Measurements from ENCODE around the gene METTL21C.

The METTL21C gene

GRCh38 chr13:102694937-102695336, at the start of gene METTL21C:
TSS of gene METTL21C (minus strand) at chr13:102695044. CDS start at chr13:102694498, 546 bp downstream.
- TF ChIP-seq RAD21 (IDR thresholded peaks at IDR 0.05; ENCODE audit: low read depth) = no peak
- TF ChIP-seq EP300 (IDR thresholded peaks at IDR 0.05; ENCODE audit: borderline replicate concordance) = no peak
- TF ChIP-seq TCF12 (IDR thresholded peaks at IDR 0.05; ENCODE audit: low read depth) = no peak
- no peak for TF ChIP-seq TEAD4 (IDR thresholded peaks at IDR 0.05)
- no peak for TF ChIP-seq NFIC (IDR thresholded peaks at IDR 0.05)
- no peak for TF ChIP-seq EGR1 (IDR thresholded peaks at IDR 0.05)
- no peak for TF ChIP-seq ZBTB7A (IDR thresholded peaks at IDR 0.05; ENCODE audit: low read depth)
- TF ChIP-seq CEBPB (IDR thresholded peaks at IDR 0.05) = no peak
- no peak for TF ChIP-seq TAF1 (IDR thresholded peaks at IDR 0.05; ENCODE audit: low read depth)
- no peak for TF ChIP-seq FOXM1 (IDR thresholded peaks at IDR 0.05; ENCODE audit: borderline replicate concordance, low read depth)
- TF ChIP-seq MAX (IDR thresholded peaks at IDR 0.05) = no peak
- TF ChIP-seq CREB1 (IDR thresholded peaks at IDR 0.05; ENCODE audit: low read depth) = no peak
- TF ChIP-seq YY1 (IDR thresholded peaks at IDR 0.05; ENCODE audit: low read depth) = no peak
- TF ChIP-seq REST (IDR thresholded peaks at IDR 0.05; ENCODE audit: low read depth) = no peak
- TF ChIP-seq USF1 (IDR thresholded peaks at IDR 0.05) = no peak

- TF ChIP-seq TCF12 (IDR thresholded peaks at IDR 0.05; ENCODE audit: low read depth) (no peak), REST (IDR thresholded peaks at IDR 0.05; ENCODE audit: low read depth) (no peak), TEAD4 (IDR thresholded peaks at IDR 0.05) (no peak), CREB1 (IDR thresholded peaks at IDR 0.05; ENCODE audit: low read depth) (no peak), MAX (IDR thresholded peaks at IDR 0.05) (no peak), EGR1 (IDR thresholded peaks at IDR 0.05) (no peak), NFIC (IDR thresholded peaks at IDR 0.05) (no peak), CEBPB (IDR thresholded peaks at IDR 0.05) (no peak), ZBTB7A (IDR thresholded peaks at IDR 0.05; ENCODE audit: low read depth) (no peak), TAF1 (IDR thresholded peaks at IDR 0.05; ENCODE audit: low read depth) (no peak), YY1 (IDR thresholded peaks at IDR 0.05; ENCODE audit: low read depth) (no peak), RAD21 (IDR thresholded peaks at IDR 0.05; ENCODE audit: low read depth) (no peak), EP300 (IDR thresholded peaks at IDR 0.05; ENCODE audit: borderline replicate concordance) (no peak)
These were observed 47.7 kb upstream of the METTL21C start for GRCh38 chr13:102742506-102742905.

- TF ChIP-seq TEAD4 (IDR thresholded peaks at IDR 0.05) (no peak), TCF12 (IDR thresholded peaks at IDR 0.05; ENCODE audit: low read depth) (no peak), YY1 (IDR thresholded peaks at IDR 0.05; ENCODE audit: low read depth) (no peak), ZBTB7A (IDR thresholded peaks at IDR 0.05; ENCODE audit: low read depth) (no peak), FOXM1 (IDR thresholded peaks at IDR 0.05; ENCODE audit: borderline replicate concordance, low read depth) (no peak), REST (IDR thresholded peaks at IDR 0.05; ENCODE audit: low read depth) (no peak), MAX (IDR thresholded peaks at IDR 0.05) (no peak)
These were observed 47.3 kb upstream of the METTL21C start for GRCh38 chr13:102742101-102742500.

- TF ChIP-seq EGR1 (IDR thresholded peaks at IDR 0.05) = no peak
- TF ChIP-seq TCF12 (IDR thresholded peaks at IDR 0.05; ENCODE audit: low read depth) = no peak
- no peak for TF ChIP-seq CEBPB (IDR thresholded peaks at IDR 0.05)
These were observed 34.9 kb upstream of the METTL21C start for GRCh38 chr13:102729560-102730270.

- no peak for TF ChIP-seq CREB1 (IDR thresholded peaks at IDR 0.05; ENCODE audit: low read depth)
- TF ChIP-seq REST (IDR thresholded peaks at IDR 0.05; ENCODE audit: low read depth) = no peak
- no peak for TF ChIP-seq YY1 (IDR thresholded peaks at IDR 0.05; ENCODE audit: low read depth)
- TF ChIP-seq TCF12 (IDR thresholded peaks at IDR 0.05; ENCODE audit: low read depth) = no peak
- TF ChIP-seq ZBTB7A (IDR thresholded peaks at IDR 0.05; ENCODE audit: low read depth) = no peak
- TF ChIP-seq RAD21 (IDR thresholded peaks at IDR 0.05; ENCODE audit: low read depth) = no peak
- no peak for TF ChIP-seq CEBPB (IDR thresholded peaks at IDR 0.05)
- no peak for TF ChIP-seq EGR1 (IDR thresholded peaks at IDR 0.05)
- no peak for TF ChIP-seq MAX (IDR thresholded peaks at IDR 0.05)
- no peak for TF ChIP-seq TEAD4 (IDR thresholded peaks at IDR 0.05)
- TF ChIP-seq EP300 (IDR thresholded peaks at IDR 0.05; ENCODE audit: borderline replicate concordance) = no peak
- no peak for TF ChIP-seq FOXM1 (IDR thresholded peaks at IDR 0.05; ENCODE audit: borderline replicate concordance, low read depth)
- TF ChIP-seq NFIC (IDR thresholded peaks at IDR 0.05) = no peak
- no peak for TF ChIP-seq TAF1 (IDR thresholded peaks at IDR 0.05; ENCODE audit: low read depth)
These were observed 31.6 kb upstream of the METTL21C start for GRCh38 chr13:102726430-102726829.
